ENCODE measurements around the gene MAD1L1.

Gene MAD1L1

GRCh38 chr7:2128601-2129322 lies 104.0 kb downstream of the MAD1L1 start:
- no peak for TF ChIP-seq CTCF (conservative IDR thresholded peaks at IDR 0.05)
- no peak overlapping the region for H3K27ac ChIP-seq

GRCh38 chr7:2126621-2127020 lies 106.1 kb downstream of the MAD1L1 start:
- H3K27ac ChIP-seq, result no peak overlapping the region
- no peak for TF ChIP-seq CTCF (conservative IDR thresholded peaks at IDR 0.05)

GRCh38 chr7:2125931-2126330 lies 106.8 kb downstream of the MAD1L1 start:
- no peak overlapping the region for H3K27ac ChIP-seq
- TF ChIP-seq CTCF (conservative IDR thresholded peaks at IDR 0.05), result no peak

- H3K27ac ChIP-seq, result peak overlapping the region; percentile 71
- TF ChIP-seq CTCF (conservative IDR thresholded peaks at IDR 0.05), result no peak
Measured at GRCh38 chr7:2124604-2125345, 108.0 kb downstream of the MAD1L1 start.

- no peak for TF ChIP-seq CTCF (conservative IDR thresholded peaks at IDR 0.05)
Measured at GRCh38 chr7:2123916-2124315, 108.8 kb downstream of the MAD1L1 start.

GRCh38 chr7:2123360-2123759 lies 109.4 kb downstream of the MAD1L1 start:
- peak overlapping the region; percentile 71 for H3K27ac ChIP-seq
- TF ChIP-seq CTCF (conservative IDR thresholded peaks at IDR 0.05), result peak; percentile 73

More at GRCh38 chr7:2123916-2124315, 108.8 kb downstream of the MAD1L1 start:
- peak overlapping the region; percentile 71 for H3K27ac ChIP-seq

- TF ChIP-seq CTCF (conservative IDR thresholded peaks at IDR 0.05), result no peak
- H3K27ac ChIP-seq, result peak overlapping the region; percentile 71; the same call in 1 of the 2 replicates
Measured at GRCh38 chr7:2122651-2123050, 110.1 kb downstream of the MAD1L1 start.
